Testis (tissue), 3 donors: ENCODE data around the gene COL4A2. TPM values are rescaled to one million over a fixed set of nuclear protein-coding genes. Genes with fewer than 3 reads are reported as not detected.
A peak's percentile ranks its signal among the peaks of the same experiment; 100 is the strongest.

Source experiments
- DNase-seq: peaks from one replicate; pipeline ENCODE4 v3.0.0-alpha.2; 2019
- H3K27ac ChIP-seq, 2 donors: fragments of 200-600 bp; sonication (generic); one replicate each; pipeline ENCODE4 v1.5.1; 2019
- H3K27me3 ChIP-seq: fragments of 200-600 bp; sonication (generic); one replicate; pipeline ENCODE4 v1.5.1; 2019
- H3K36me3 ChIP-seq: fragments of 200-600 bp; sonication (generic); one replicate; pipeline ENCODE4 v1.5.1; 2017; ENCODE audit warnings: low read depth; ENCODE audit errors: missing control alignments
- H3K4me1 ChIP-seq: fragments of 200-600 bp; sonication (generic); one replicate; pipeline ENCODE4 v1.5.1; 2019
- H3K4me3 ChIP-seq, 2 donors: fragments of 200-600 bp; sonication (generic); one replicate each; pipeline ENCODE4 v1.5.1; 2017 to 2019
- H3K9me3 ChIP-seq: fragments of 200-600 bp; sonication (generic); one replicate; pipeline ENCODE4 v1.5.1; 2017
- POLR2A ChIP-seq: fragments of 450-650 bp; IDR thresholded peaks from one replicate; pipeline ENCODE4 v1.6.1; 2017; ENCODE audit warnings: antibody characterized with exemption, mild to moderate bottlenecking, moderate library complexity
- WGBS, 2 donors: methylation state at CpG; one replicate each; pipeline ENCODE4 v1.1.5; 2018; 5-methylcytosine and 5-hydroxymethylcytosine counted together
- intact Hi-C: fragments of 100-400 bp; cut with DNase I; formaldehyde crosslinking; loops from one replicate; pipeline ENCODE4 v1.15.1; 2023; ENCODE audit warnings: low total_unique reads
- polyA plus RNA-seq: library from polyadenylated mRNA; stranded (reverse); fragments of 350-450 nt; fragmentation: Illumina TruSeq; extraction: RNeasy Lipid Tissue Mini Kit (QIAGEN cat#74804); gene quantifications from one replicate; pipeline ENCODE4 v1.2.3, GENCODE V29; 2014; ENCODE audit warnings: low read depth, low replicate concordance; ENCODE audit not compliant: insufficient read depth
- total RNA-seq, 2 donors: library from RNA; depleted of rRNA; stranded (reverse); fragments of >200 nt; gene quantifications; one replicate each; pipeline ENCODE4 v1.2.3, GENCODE V29; 2016
- TF ChIP-seq, protein P1 (sequence below), 3 experiments: fragments of 450-650 bp in 2 of 3; fragments of 200-600 bp in 1 of 3; sonication (generic) in 1 of 3; IDR thresholded peaks; one replicate each; pipeline ENCODE4 v1.5.1; 2016 to 2019; ENCODE audit warnings: antibody characterized with exemption in 3 of 3, mild to moderate bottlenecking in 2 of 3, moderate library complexity in 1 of 3

The COL4A2 gene
- total and polyA plus RNA-seq, 3 donors from 2014 or later: 69.1 to 89.9 (median 81.0) TPM

DNA sequence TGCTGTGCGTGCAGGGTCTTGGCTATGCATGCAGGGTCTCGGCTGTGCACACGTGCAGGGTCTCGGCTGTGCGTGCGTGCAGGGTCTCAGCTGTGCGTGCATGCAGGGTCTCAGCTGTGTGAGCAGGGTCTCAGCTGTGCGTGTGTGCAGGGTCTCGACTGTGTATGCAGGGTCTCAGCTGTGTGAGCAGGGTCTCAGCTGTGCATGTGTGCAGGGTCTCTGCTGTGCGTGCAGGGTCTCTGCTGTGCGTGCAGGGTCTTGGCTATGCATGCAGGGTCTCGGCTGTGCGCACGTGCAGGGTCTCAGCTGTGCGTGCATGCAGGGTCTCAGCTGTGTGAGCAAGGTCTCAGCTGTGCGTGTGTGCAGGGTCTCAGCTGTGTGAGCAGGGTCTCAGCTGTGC lies 212.0 kb downstream of the COL4A2 start:
- TF ChIP-seq POLR2A: no peak
- TF ChIP-seq, protein P1, sequence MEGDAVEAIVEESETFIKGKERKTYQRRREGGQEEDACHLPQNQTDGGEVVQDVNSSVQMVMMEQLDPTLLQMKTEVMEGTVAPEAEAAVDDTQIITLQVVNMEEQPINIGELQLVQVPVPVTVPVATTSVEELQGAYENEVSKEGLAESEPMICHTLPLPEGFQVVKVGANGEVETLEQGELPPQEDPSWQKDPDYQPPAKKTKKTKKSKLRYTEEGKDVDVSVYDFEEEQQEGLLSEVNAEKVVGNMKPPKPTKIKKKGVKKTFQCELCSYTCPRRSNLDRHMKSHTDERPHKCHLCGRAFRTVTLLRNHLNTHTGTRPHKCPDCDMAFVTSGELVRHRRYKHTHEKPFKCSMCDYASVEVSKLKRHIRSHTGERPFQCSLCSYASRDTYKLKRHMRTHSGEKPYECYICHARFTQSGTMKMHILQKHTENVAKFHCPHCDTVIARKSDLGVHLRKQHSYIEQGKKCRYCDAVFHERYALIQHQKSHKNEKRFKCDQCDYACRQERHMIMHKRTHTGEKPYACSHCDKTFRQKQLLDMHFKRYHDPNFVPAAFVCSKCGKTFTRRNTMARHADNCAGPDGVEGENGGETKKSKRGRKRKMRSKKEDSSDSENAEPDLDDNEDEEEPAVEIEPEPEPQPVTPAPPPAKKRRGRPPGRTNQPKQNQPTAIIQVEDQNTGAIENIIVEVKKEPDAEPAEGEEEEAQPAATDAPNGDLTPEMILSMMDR (IDR thresholded peaks at IDR 0.05): no peak
- H3K27ac ChIP-seq: no peak overlapping the region
- no peak for DNase-seq
- WGBS, 2 donors: 80 to 89% methylated on average over 1 to 16 of the region's 16 CpGs
- no peaks in the 10 kb centered on the region for H3K27me3 ChIP-seq
- H3K4me3 ChIP-seq: no peak overlapping the region
- peaks cover 16% of the 10 kb centered on the region for H3K4me1 ChIP-seq
- H3K36me3 ChIP-seq: no peaks in the 10 kb centered on the region
- intact Hi-C loops: no loop called here
- H3K9me3 ChIP-seq: no peaks in the 10 kb centered on the region

DNA sequence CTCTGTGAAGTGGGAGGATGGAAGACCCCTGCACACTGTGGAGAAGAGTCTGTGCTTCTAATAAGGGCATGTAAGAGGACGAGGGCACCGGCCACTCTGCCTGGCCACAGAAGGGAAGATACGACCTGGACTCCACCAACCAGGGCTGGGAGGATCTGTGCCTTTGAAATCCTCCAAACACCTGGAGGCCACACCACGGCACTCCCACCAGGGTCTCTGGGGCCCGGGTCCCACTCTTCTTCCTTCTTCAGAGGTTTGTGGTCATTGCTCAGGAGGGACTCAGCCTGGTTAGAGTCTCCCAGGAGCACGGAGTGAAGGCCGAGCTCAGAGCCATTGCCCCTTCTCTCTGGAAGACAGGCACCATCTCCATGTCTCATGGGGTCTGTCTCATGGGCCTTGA lies 212.4 kb downstream of the COL4A2 start:
- H3K4me3 ChIP-seq: no peak overlapping the region
- TF ChIP-seq, protein P1 (IDR thresholded peaks at IDR 0.05): no peak
- no peak for TF ChIP-seq POLR2A
- no peaks in the 10 kb centered on the region for H3K9me3 ChIP-seq
- peaks cover 20% of the 10 kb centered on the region for H3K4me1 ChIP-seq
- no peaks in the 10 kb centered on the region for H3K27me3 ChIP-seq
- no peaks in the 10 kb centered on the region for H3K36me3 ChIP-seq
- peak overlapping the region in 1 of 2 donors; percentile 36 for H3K27ac ChIP-seq
- 90 to 92% methylated on average over 7 of the region's 7 CpGs for WGBS, 2 donors
- DNase-seq: no peak
- intact Hi-C loops: no loop called here

DNA sequence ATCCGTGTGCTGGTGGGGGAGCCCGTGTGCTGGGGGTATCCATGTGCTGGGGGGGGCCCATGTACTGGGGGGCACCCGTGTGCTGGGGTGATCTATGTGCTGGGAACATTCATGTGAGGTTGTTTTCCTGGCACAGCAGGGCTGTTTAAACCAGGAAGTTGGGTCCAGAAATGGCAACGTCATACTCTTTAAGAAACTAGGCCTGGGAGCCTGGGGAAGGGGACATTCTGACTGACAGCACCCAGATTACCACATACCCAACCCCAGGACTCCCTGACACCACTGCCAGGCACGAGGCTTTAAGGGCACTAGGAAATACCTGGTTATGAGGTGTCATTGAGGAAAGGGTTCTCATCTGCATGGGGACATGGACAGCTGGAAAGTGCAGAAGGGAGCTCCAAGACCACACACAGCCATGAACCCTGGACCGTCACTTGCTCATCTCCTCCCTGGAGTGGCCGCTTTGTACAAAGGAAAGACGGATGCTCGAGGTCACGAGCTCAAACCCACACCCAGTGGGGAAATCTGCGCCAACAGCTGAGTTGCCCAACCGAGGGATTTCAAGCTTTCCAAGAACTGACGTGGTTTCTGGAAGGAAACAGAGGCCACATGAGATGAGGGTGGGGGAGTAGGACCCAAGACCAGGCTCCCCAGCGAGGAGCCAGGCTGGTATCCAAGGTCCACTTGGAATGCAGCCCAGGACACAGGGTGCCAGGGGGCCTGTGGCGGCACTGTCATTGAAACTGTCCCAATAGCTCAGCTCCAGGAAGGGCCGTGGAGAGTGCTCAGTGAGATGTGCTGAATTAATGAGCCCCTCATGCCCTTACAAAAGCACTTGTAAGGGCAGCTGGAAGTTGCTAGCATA lies 213.6 kb downstream of the COL4A2 start:
- H3K4me3 ChIP-seq: no peak overlapping the region
- TF ChIP-seq, protein P1 (IDR thresholded peaks at IDR 0.05): no peak
- no peak for TF ChIP-seq POLR2A
- H3K9me3 ChIP-seq: no peaks in the 10 kb centered on the region
- WGBS, 2 donors: 45 to 49% methylated on average over 12 to 16 of the region's 16 CpGs
- peak overlapping the region; percentile 8 to 34 for H3K27ac ChIP-seq
- intact Hi-C loops: no loop called here
- peak; percentile 89 for DNase-seq
- no peaks in the 10 kb centered on the region for H3K36me3 ChIP-seq
- H3K27me3 ChIP-seq: no peaks in the 10 kb centered on the region
- peaks cover 28% of the 10 kb centered on the region for H3K4me1 ChIP-seq

DNA sequence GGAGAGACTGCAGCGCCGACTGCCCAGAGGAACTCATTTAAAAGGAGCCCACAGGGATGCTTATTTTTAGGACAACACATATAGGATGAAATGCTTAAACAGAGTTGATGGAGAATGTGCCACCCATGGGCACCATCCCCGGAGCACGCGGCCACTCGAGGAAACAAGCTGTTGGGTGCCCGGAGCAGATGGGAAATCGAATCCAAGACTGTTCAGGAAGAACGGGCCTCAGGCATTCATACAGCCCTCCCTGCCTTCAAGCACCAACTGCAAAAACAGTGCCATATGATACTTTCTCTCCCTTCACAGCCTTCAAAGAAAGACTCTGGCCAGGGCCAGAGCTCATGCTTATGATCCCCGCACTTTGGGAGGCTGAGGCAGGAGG lies 214.2 kb downstream of the COL4A2 start:
- 71 to 76% methylated on average over 10 of the region's 10 CpGs for WGBS, 2 donors
- no peaks in the 10 kb centered on the region for H3K36me3 ChIP-seq
- no peak overlapping the region for H3K4me3 ChIP-seq
- intact Hi-C loops: no loop called here
- TF ChIP-seq POLR2A: no peak
- DNase-seq: no peak
- H3K27me3 ChIP-seq: no peaks in the 10 kb centered on the region
- no peaks in the 10 kb centered on the region for H3K9me3 ChIP-seq
- H3K27ac ChIP-seq: peak overlapping the region; percentile 8 to 34
- peaks cover 34% of the 10 kb centered on the region for H3K4me1 ChIP-seq

DNA sequence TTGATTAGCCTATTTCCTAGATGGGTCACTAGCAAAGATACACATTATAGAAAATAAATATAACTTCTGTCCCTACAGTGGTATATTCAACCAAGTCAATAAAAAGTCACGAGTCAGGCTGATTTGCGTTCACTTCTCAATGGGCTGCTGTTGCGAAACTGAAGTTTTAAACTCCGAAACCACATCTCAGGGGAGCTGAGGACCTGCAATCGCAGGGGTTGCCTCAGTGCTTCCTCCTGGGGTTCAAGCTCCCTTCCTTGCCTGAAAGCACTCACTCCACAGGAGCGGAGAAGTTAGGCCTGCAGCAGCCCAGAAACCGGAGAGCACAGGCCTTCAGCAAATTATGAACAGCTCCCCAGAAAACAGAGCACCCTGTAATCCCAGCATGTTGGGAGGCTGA lies 214.9 kb downstream of the COL4A2 start:
- Histone ChIP-seq H3K4me3 (no peak overlapping the region), H3K9me3 (no peaks in the 10 kb centered on the region), H3K27me3 (no peaks in the 10 kb centered on the region), H3K4me1 (peaks cover 41% of the 10 kb centered on the region), H3K36me3 (no peaks in the 10 kb centered on the region), H3K27ac (peak overlapping the region in 1 of 2 donors; percentile 8)
- intact Hi-C loops: no loop called here
- TF ChIP-seq, protein P1 (IDR thresholded peaks at IDR 0.05): no peak
- TF ChIP-seq POLR2A: no peak
- no peak for DNase-seq
- 83 to 89% methylated on average over 6 to 7 of the region's 7 CpGs for WGBS, 2 donors
